ENCODE results near the gene RALGAPA2.

DNA sequence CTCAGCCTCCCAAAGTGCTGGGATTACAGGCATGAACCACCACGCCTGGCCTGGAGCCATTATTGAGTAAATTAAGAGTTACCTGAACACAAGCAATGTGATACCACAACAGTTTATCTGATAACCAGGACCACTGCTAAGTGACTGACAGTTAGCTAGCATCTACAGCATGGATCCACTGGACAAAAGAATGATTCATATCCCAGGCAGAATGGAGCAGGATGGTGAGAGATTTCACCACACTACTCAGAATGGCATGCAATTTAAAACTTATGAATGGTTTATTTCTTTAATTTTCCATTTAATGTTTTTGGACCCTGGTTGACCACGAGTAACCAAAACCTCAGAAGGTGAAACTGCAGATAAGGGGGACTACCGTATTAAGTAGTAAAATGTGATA lies 48.6 kb downstream of the RALGAPA2 start:
- TF ChIP-seq, protein P1, sequence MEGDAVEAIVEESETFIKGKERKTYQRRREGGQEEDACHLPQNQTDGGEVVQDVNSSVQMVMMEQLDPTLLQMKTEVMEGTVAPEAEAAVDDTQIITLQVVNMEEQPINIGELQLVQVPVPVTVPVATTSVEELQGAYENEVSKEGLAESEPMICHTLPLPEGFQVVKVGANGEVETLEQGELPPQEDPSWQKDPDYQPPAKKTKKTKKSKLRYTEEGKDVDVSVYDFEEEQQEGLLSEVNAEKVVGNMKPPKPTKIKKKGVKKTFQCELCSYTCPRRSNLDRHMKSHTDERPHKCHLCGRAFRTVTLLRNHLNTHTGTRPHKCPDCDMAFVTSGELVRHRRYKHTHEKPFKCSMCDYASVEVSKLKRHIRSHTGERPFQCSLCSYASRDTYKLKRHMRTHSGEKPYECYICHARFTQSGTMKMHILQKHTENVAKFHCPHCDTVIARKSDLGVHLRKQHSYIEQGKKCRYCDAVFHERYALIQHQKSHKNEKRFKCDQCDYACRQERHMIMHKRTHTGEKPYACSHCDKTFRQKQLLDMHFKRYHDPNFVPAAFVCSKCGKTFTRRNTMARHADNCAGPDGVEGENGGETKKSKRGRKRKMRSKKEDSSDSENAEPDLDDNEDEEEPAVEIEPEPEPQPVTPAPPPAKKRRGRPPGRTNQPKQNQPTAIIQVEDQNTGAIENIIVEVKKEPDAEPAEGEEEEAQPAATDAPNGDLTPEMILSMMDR (IDR thresholded peaks at IDR 0.05) = no peak
- TF ChIP-seq POLR2A (IDR thresholded peaks at IDR 0.05) = no peak

Data from thyroid gland (tissue), 4 donors.